K562 (cell line): ENCODE results near the gene ZMYND19. TPM values are rescaled to one million over a fixed set of nuclear protein-coding genes. Genes with fewer than 3 reads are reported as not detected.

Experiments
- CEBPB ChIP-seq: fragments of 450-650 bp; IDR thresholded peaks from 2 replicates; pipeline ENCODE4 v1.6.1; 2016; ENCODE audit warnings: missing genetic modification characterization, missing compliant biosample characterization
- DACH1 ChIP-seq: fragments of 450-650 bp; IDR thresholded peaks from 2 replicates; pipeline ENCODE4 v1.6.1; 2018; ENCODE audit not compliant: partially characterized antibody
- DPF2 ChIP-seq: fragments of 450-650 bp; IDR thresholded peaks from 2 replicates; pipeline ENCODE4 v1.6.1; 2016
- ELF1 ChIP-seq: fragments of 200-800 bp; sonication (Bioruptor generic); IDR thresholded peaks from 2 replicates; pipeline ENCODE4 v1.6.1; 2016; ENCODE audit warnings: missing genetic modification characterization, missing compliant biosample characterization
- GATA2 ChIP-seq: sonication (generic); formaldehyde crosslinking; IDR thresholded peaks from 2 replicates; pipeline ENCODE4 v1.4.0; 2020; ENCODE audit warnings: mild to moderate bottlenecking, missing genetic modification reagents
- HDAC6 ChIP-seq: IDR thresholded peaks from 2 replicates; pipeline ENCODE4 v1.6.1; 2012; ENCODE audit warnings: low read depth, mild to moderate bottlenecking, control low read depth, inconsistent platforms, low read length, moderate library complexity
- ILK ChIP-seq: fragments of 450-650 bp; IDR thresholded peaks from 2 replicates; pipeline ENCODE4 v1.6.1; 2016; ENCODE audit warnings: missing genetic modification characterization, low read depth, mild to moderate bottlenecking, missing compliant biosample characterization, moderate library complexity, borderline replicate concordance
- KLF1 ChIP-seq: fragments of 450-650 bp; IDR thresholded peaks from 2 replicates; pipeline ENCODE4 v1.6.1; 2016; ENCODE audit warnings: missing genetic modification characterization, missing compliant biosample characterization
- MED1 ChIP-seq: sonication (generic); formaldehyde crosslinking; IDR thresholded peaks from 2 replicates; pipeline ENCODE4 v1.8.1; 2023; ENCODE audit warnings: missing genetic modification reagents, borderline replicate concordance
- NFXL1 ChIP-seq: fragments of 450-650 bp; formaldehyde crosslinking; IDR thresholded peaks from 2 replicates; pipeline ENCODE4 v1.4.0; 2021; ENCODE audit warnings: mild to moderate bottlenecking
- NRF1 ChIP-seq, 2 experiments: fragments of 450-650 bp; IDR thresholded peaks in 1 of 2; conservative IDR thresholded peaks in 1 of 2; 2 replicates each; pipeline ENCODE4 v1.6.1; 2014; ENCODE audit warnings: mild to moderate bottlenecking in 2 of 2
- PHTF2 ChIP-seq: fragments of 250-450 bp; sonication (Bioruptor Pico); IDR thresholded peaks from 2 replicates; pipeline ENCODE4 v1.5.0; 2021; ENCODE audit warnings: mild to moderate bottlenecking
- PML ChIP-seq: IDR thresholded peaks from 2 replicates; pipeline ENCODE4 v1.6.1; 2012; ENCODE audit warnings: low read length, inconsistent platforms
- POLR2H ChIP-seq: IDR thresholded peaks from 2 replicates; pipeline ENCODE4 v1.6.1; 2016; ENCODE audit warnings: missing genetic modification characterization, low read depth, mild to moderate bottlenecking, control low read depth, missing compliant biosample characterization, moderate library complexity
- PRPF4 ChIP-seq: fragments of 200-400 bp; formaldehyde crosslinking; IDR thresholded peaks from one replicate; pipeline ENCODE4 v1.6.1; 2017; ENCODE audit warnings: low read length, low read depth, mild to moderate bottlenecking; ENCODE audit not compliant: insufficient read depth, poor library complexity, severe bottlenecking
- PTRF ChIP-seq: fragments of 450-650 bp; IDR thresholded peaks from 2 replicates; pipeline ENCODE4 v1.6.1; 2016; ENCODE audit warnings: mild to moderate bottlenecking, missing genetic modification characterization, missing compliant biosample characterization
- RBM25 ChIP-seq: fragments of 200-400 bp; formaldehyde crosslinking; IDR thresholded peaks from 2 replicates; pipeline ENCODE4 v1.6.1; 2018; ENCODE audit warnings: low read length, low read depth, moderate library complexity; ENCODE audit not compliant: severe bottlenecking
- SRSF9 ChIP-seq: fragments of 200-400 bp; formaldehyde crosslinking; IDR thresholded peaks from 2 replicates; pipeline ENCODE4 v1.6.1; 2017; ENCODE audit warnings: low read depth, low read length, borderline replicate concordance
- TAF1 ChIP-seq: IDR thresholded peaks from 2 replicates; pipeline ENCODE4 v1.6.1; 2011; ENCODE audit warnings: mild to moderate bottlenecking, low read length, moderate library complexity; ENCODE audit not compliant: insufficient read depth, control insufficient read depth, severe bottlenecking; ENCODE audit errors: extremely low read depth
- TBL1XR1 ChIP-seq, 2 experiments: IDR thresholded peaks; 2 replicates each; pipeline ENCODE4 v1.6.1; 2012; ENCODE audit warnings: improper control_type of control experiment in 2 of 2, low read length in 2 of 2, mild to moderate bottlenecking in 1 of 2
- ZNF282 ChIP-seq: sonication (generic); formaldehyde crosslinking; IDR thresholded peaks from 2 replicates; pipeline ENCODE4 v1.8.1; 2023; ENCODE audit warnings: missing genetic modification reagents
- ZNF589 ChIP-seq: fragments of 200-800 bp; sonication (Bioruptor generic); IDR thresholded peaks from 2 replicates; pipeline ENCODE4 v1.6.1; 2016; ENCODE audit warnings: low read depth, missing genetic modification characterization, missing compliant biosample characterization
- polyA plus RNA-seq, 8 experiments: library from polyadenylated mRNA; depleted of rRNA in 4 of 8; stranded (reverse) in 5 of 8; unstranded in 3 of 8; fragments of >200 nt; fragmentation: Nextera tagmentation in 2 of 8; fragmentation: Illumina TruSeq in 1 of 8; extraction: Ambion mirVana in 2 of 8; extraction: Trizol in 1 of 8; gene quantifications; 2 replicates each; pipeline versions ENCODE4 v1.2.1 to v1.2.3, GENCODE V29; 2011 to 2014; ENCODE audit warnings: inconsistent platforms in 1 of 8, missing spikeins in 1 of 8
- total RNA-seq, 7 experiments: library from RNA; depleted of rRNA in 6 of 7; stranded (reverse); fragments of >200 nt in 6 of 7; fragmentation: Illumina TruSeq in 2 of 7; extraction: Trizol in 2 of 7; gene quantifications; 2 replicates each; pipeline versions ENCODE4 v1.2.1 to v1.2.3, GENCODE V29; 2011 to 2021; ENCODE audit warnings: low replicate concordance in 1 of 7
- TF ChIP-seq, protein P1 (sequence below): fragments of 250-450 bp; sonication (Bioruptor Pico); IDR thresholded peaks from 2 replicates; pipeline ENCODE4 v1.4.0; 2020; ENCODE audit warnings: mild to moderate bottlenecking
- TF ChIP-seq, protein P2 (sequence below): sonication (generic); formaldehyde crosslinking; IDR thresholded peaks from 2 replicates; pipeline ENCODE4 v1.4.0; 2020; ENCODE audit warnings: mild to moderate bottlenecking, missing genetic modification reagents

ZMYND19 gene
- total and polyA plus RNA-seq, 9 of the 15 experiments (the other 6 are each of a cell fraction or from before 2014, with no cell fraction given): 1.0 to 86.7 (median 44.0) TPM

GRCh38 chr9:137605121-137606004, 15.1 kb upstream of the ZMYND19 start, which contains the start of gene ARRDC1 (continued):
- TF ChIP-seq NRF1 (conservative IDR thresholded peaks at IDR 0.05 in 1 of 2, IDR thresholded peaks at IDR 0.05 in 1 of 2) (peak in 1 of 2 experiments; percentile 81; a peak in 2 of 4 replicates), NFXL1 (no peak), PTRF (no peak), PHTF2 (CRISPR knock-in tag) (no peak), ILK (tag) (no peak), ZNF282 (CRISPR knock-in tag) (no peak; the same call in 1 of the 2 replicates), DACH1 (no peak), TAF1 (peak; percentile 61), GATA2 (CRISPR knock-in tag) (no peak), PML (no peak), ELF1 (tag) (peak; percentile 73), POLR2H (tag) (no peak), CEBPB (tag) (no peak), SRSF9 (no peak), MED1 (CRISPR knock-in tag) (no peak), ZNF589 (no peak), KLF1 (tag) (no peak), TBL1XR1 (IDR thresholded peaks at IDR 0.05; ENCODE audit: low read length in 2 of 2) (no peak), RBM25 (no peak), PRPF4 (no peak), DPF2 (no peak), HDAC6 (no peak)
- TF ChIP-seq, protein P1, sequence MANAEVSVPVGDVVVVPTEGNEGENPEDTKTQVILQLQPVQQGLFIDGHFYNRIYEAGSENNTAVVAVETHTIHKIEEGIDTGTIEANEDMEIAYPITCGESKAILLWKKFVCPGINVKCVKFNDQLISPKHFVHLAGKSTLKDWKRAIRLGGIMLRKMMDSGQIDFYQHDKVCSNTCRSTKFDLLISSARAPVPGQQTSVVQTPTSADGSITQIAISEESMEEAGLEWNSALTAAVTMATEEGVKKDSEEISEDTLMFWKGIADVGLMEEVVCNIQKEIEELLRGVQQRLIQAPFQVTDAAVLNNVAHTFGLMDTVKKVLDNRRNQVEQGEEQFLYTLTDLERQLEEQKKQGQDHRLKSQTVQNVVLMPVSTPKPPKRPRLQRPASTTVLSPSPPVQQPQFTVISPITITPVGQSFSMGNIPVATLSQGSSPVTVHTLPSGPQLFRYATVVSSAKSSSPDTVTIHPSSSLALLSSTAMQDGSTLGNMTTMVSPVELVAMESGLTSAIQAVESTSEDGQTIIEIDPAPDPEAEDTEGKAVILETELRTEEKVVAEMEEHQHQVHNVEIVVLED (CRISPR knock-in tag): peak; percentile 84
- TF ChIP-seq, protein P2, sequence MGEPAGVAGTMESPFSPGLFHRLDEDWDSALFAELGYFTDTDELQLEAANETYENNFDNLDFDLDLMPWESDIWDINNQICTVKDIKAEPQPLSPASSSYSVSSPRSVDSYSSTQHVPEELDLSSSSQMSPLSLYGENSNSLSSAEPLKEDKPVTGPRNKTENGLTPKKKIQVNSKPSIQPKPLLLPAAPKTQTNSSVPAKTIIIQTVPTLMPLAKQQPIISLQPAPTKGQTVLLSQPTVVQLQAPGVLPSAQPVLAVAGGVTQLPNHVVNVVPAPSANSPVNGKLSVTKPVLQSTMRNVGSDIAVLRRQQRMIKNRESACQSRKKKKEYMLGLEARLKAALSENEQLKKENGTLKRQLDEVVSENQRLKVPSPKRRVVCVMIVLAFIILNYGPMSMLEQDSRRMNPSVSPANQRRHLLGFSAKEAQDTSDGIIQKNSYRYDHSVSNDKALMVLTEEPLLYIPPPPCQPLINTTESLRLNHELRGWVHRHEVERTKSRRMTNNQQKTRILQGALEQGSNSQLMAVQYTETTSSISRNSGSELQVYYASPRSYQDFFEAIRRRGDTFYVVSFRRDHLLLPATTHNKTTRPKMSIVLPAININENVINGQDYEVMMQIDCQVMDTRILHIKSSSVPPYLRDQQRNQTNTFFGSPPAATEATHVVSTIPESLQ (CRISPR knock-in tag): no peak
